GM12878 (cell line): ENCODE results near the gene HMGN1. TPM values are rescaled to one million over a fixed set of nuclear protein-coding genes. Genes with fewer than 3 reads are reported as not detected.

Experiments used
- ATAC-seq: fragments of 200-7000 bp; cut with Tn5 transposase; 3 replicates; pipeline ENCODE4 v1.9.1; 2020; ENCODE audit warnings: mild to moderate bottlenecking, moderate library complexity
- BruUV-seq: library from RNA; stranded (reverse); fragments of 400-500 nt; replicated peaks from 2 replicates; lab custom pipeline; 2021; lab: Mats Ljungman, UMichigan
- CTCF ChIA-PET: fragments of 300-600 bp; sonication (Branson Sonifier 250); formaldehyde crosslinking; extraction: SDS; loops from one replicate; lab custom pipeline; 2021; ENCODE audit warnings: inconsistent platforms; lab: Yijun Ruan, JAX
- POLR2A ChIA-PET: fragments of 350-600 bp; formaldehyde crosslinking; extraction: SDS; loops from one replicate; lab custom pipeline; 2021; ENCODE audit warnings: inconsistent platforms; lab: Charles Lee
- RAD21 ChIA-PET: fragments of 300-600 bp; sonication (Branson Sonifier 250); formaldehyde crosslinking; loops from one replicate; lab custom pipeline; 2023; ENCODE audit warnings: antibody characterized with exemption; ENCODE audit not compliant: unreplicated experiment; lab: Charles Lee
- SMC1A ChIA-PET: fragments of 300-600 bp; sonication (Branson Sonifier 250); formaldehyde crosslinking; loops from one replicate; lab custom pipeline; 2023; ENCODE audit not compliant: unreplicated experiment, uncharacterized antibody; lab: Charles Lee
- DNase-seq: peaks from one replicate; pipeline ENCODE4 v3.0.0-alpha.2; 2011; ENCODE audit warnings: low read depth, low spot score
- FAIRE-seq: peaks from 3 replicates; lab custom pipeline; 2011; peaks lifted over from hg19 to GRCh38; lab: Jason Lieb, UNC
- H2AFZ ChIP-seq: 2 replicates; pipeline ENCODE4 v1.6.0; 2011; ENCODE audit warnings: low read depth, low read length, control low read depth; ENCODE audit not compliant: control insufficient read depth
- H3K27ac ChIP-seq: 2 replicates; pipeline ENCODE4 v1.5.1; 2011; ENCODE audit warnings: control low read depth; ENCODE audit not compliant: control insufficient read depth, insufficient read depth
- H3K27me3 ChIP-seq, 2 experiments: replicated peaks in 1 of 2; 2 replicates each; pipeline versions ENCODE4 v1.6.0 to v1.6.1; 2011; ENCODE audit warnings: low read length in 1 of 2; ENCODE audit not compliant: control insufficient read depth in 2 of 2, insufficient read depth in 2 of 2
- H3K36me3 ChIP-seq, 2 experiments: 2 replicates each; pipeline ENCODE4 v1.5.1; 2011; ENCODE audit warnings: low read length in 1 of 2; ENCODE audit not compliant: control insufficient read depth in 2 of 2, insufficient read depth in 2 of 2
- H3K4me1 ChIP-seq: 2 replicates; pipeline ENCODE4 v1.6.1; 2011; ENCODE audit warnings: mild to moderate bottlenecking, low read length, moderate library complexity, mixed read lengths; ENCODE audit not compliant: control insufficient read depth, insufficient read depth
- H3K4me2 ChIP-seq: 2 replicates; pipeline ENCODE4 v1.6.0; 2011; ENCODE audit warnings: control low read depth; ENCODE audit not compliant: control insufficient read depth, insufficient read depth
- H3K4me3 ChIP-seq: fragments of 200-600 bp; sonication (generic); 2 replicates; pipeline ENCODE4 v1.5.1; 2016
- H3K79me2 ChIP-seq: 2 replicates; pipeline ENCODE4 v1.6.0; 2011; ENCODE audit warnings: low read length; ENCODE audit not compliant: control insufficient read depth, insufficient read depth
- H3K9ac ChIP-seq: 2 replicates; pipeline ENCODE4 v1.8.0; 2011; ENCODE audit warnings: low read length, control low read depth, mixed read lengths; ENCODE audit not compliant: control insufficient read depth, insufficient read depth
- H3K9me3 ChIP-seq: replicated peaks from 3 replicates; pipeline ENCODE4 v1.5.1; 2011; ENCODE audit warnings: mild to moderate bottlenecking, low read length; ENCODE audit not compliant: control insufficient read depth, insufficient read depth
- H4K20me1 ChIP-seq: 2 replicates; pipeline ENCODE4 v1.6.0; 2011; ENCODE audit not compliant: control insufficient read depth, insufficient read depth
- BCL3 ChIP-seq: IDR thresholded peaks from 2 replicates; pipeline ENCODE4 v1.6.1; 2011; ENCODE audit warnings: borderline replicate concordance, low read depth, mild to moderate bottlenecking, moderate library complexity, low read length; ENCODE audit not compliant: insufficient read depth, poor library complexity, severe bottlenecking
- BCLAF1 ChIP-seq: fragments of 450-650 bp; IDR thresholded peaks from 2 replicates; pipeline ENCODE4 v1.6.1; 2017; ENCODE audit warnings: antibody characterized with exemption, mild to moderate bottlenecking, moderate library complexity
- CBFB ChIP-seq: IDR thresholded peaks from 2 replicates; pipeline ENCODE4 v1.6.1; 2016; ENCODE audit warnings: antibody characterized with exemption, low read depth
- CREM ChIP-seq: IDR thresholded peaks from 2 replicates; pipeline ENCODE4 v1.6.1; 2014; ENCODE audit warnings: antibody characterized with exemption, low read depth
- E2F8 ChIP-seq: fragments of 450-650 bp; IDR thresholded peaks from 2 replicates; pipeline ENCODE4 v1.6.1; 2018; ENCODE audit warnings: mild to moderate bottlenecking, low read depth, moderate library complexity; ENCODE audit not compliant: partially characterized antibody
- GABPA ChIP-seq: IDR thresholded peaks from 2 replicates; pipeline ENCODE4 v1.6.1; 2014; ENCODE audit warnings: antibody characterized with exemption, low read depth, mild to moderate bottlenecking, inconsistent platforms
- HDAC2 ChIP-seq: fragments of 200-600 bp; sonication (generic); IDR thresholded peaks from 2 replicates; pipeline ENCODE4 v1.6.1; 2017
- IRF3 ChIP-seq: fragments of 450-650 bp; IDR thresholded peaks from 2 replicates; pipeline ENCODE4 v1.6.1; 2014; ENCODE audit warnings: mild to moderate bottlenecking
- MEF2B ChIP-seq: fragments of 450-650 bp; IDR thresholded peaks from 2 replicates; pipeline ENCODE4 v1.6.1; 2018; ENCODE audit warnings: mild to moderate bottlenecking, moderate library complexity; ENCODE audit not compliant: partially characterized antibody, poor library complexity, severe bottlenecking
- POLR2A ChIP-seq: IDR thresholded peaks from 2 replicates; pipeline ENCODE4 v1.6.1; 2011; ENCODE audit warnings: low read depth, mild to moderate bottlenecking, low read length
- POLR2AphosphoS2 ChIP-seq: IDR thresholded peaks from 2 replicates; pipeline ENCODE4 v1.6.1; 2011; ENCODE audit warnings: low read depth, mild to moderate bottlenecking, low read length, improper control_type of control experiment, moderate library complexity
- RUNX3 ChIP-seq: IDR thresholded peaks from 2 replicates; pipeline ENCODE4 v1.6.1; 2012; ENCODE audit warnings: low read length, inconsistent platforms
- SIX5 ChIP-seq: IDR thresholded peaks from 2 replicates; pipeline ENCODE4 v1.6.1; 2011; ENCODE audit warnings: mild to moderate bottlenecking, low read depth, low read length, moderate library complexity; ENCODE audit not compliant: severe bottlenecking
- STAT3 ChIP-seq: IDR thresholded peaks from 2 replicates; pipeline ENCODE4 v1.6.1; 2011; ENCODE audit warnings: low read depth, low read length, improper control_type of control experiment
- TAF1 ChIP-seq: IDR thresholded peaks from 2 replicates; pipeline ENCODE4 v1.6.1; 2011; ENCODE audit warnings: mild to moderate bottlenecking, low read depth, low read length, borderline replicate concordance
- TARDBP ChIP-seq: IDR thresholded peaks from 2 replicates; pipeline ENCODE4 v1.6.1; 2016; ENCODE audit warnings: borderline replicate concordance
- WGBS: methylation state at CpG from one replicate; pipeline ENCODE4 v1.1.6; 2016; ENCODE audit warnings: low lambda C conversion rate; ENCODE audit not compliant: insufficient replicate concordance, insufficient coverage; ENCODE audit errors: missing lambda C conversion rate; 5-methylcytosine and 5-hydroxymethylcytosine counted together
- in situ Hi-C: fragments of 300-500 bp; cut with MboI; formaldehyde crosslinking; loops from 9 replicates; pipeline ENCODE4 v1.14.3; 2018; ENCODE audit warnings: mixed read lengths
- intact Hi-C: fragments of 100-400 bp; cut with micrococcal nuclease; formaldehyde crosslinking; loops from one replicate; pipeline ENCODE4 v1.14.2; 2022; ENCODE audit not compliant: unreplicated experiment
- polyA plus RNA-seq, 11 experiments: library from polyadenylated mRNA; depleted of rRNA in 4 of 11; unstranded in 6 of 11; stranded (reverse) in 5 of 11; fragments of >200 nt; fragmentation: Nextera tagmentation in 4 of 11; fragmentation: Illumina TruSeq in 1 of 11; extraction: Ambion mirVana in 4 of 11; extraction: Trizol in 1 of 11; gene quantifications; 1 replicate in 1 of 11; 2 replicates in 10 of 11; pipeline versions ENCODE4 v1.2.1 to v1.2.3, GENCODE V29; 2011 to 2016; ENCODE audit warnings: inconsistent platforms in 2 of 11, missing spikeins in 2 of 11, low read depth in 1 of 11
- total RNA-seq, 4 experiments: library from RNA; depleted of rRNA in 3 of 4; stranded (reverse); fragments of >200 nt in 3 of 4; fragmentation: Illumina TruSeq in 1 of 4; extraction: Trizol in 1 of 4; gene quantifications; 2 replicates each; pipeline versions ENCODE4 v1.2.1 to v1.2.3, GENCODE V29; 2013 to 2021

HMGN1 gene
- total and polyA plus RNA-seq, 10 of the 15 experiments (the other 5 are each of a cell fraction or from before 2014, with no cell fraction given): 120 to 798 (median 396) TPM

- TF ChIP-seq MEF2B: no peak
These were observed 891 bp downstream of the HMGN1 start (continued) for GRCh38 chr21:39348040-39348354.

- DNase-seq (no peak), ATAC-seq (no peak), FAIRE-seq (no peak)
- 6% methylated on average over 10 of the region's 10 CpGs for WGBS
- H3K4me2 ChIP-seq: peak overlapping the region; percentile 82
- H3K36me3 ChIP-seq: peaks cover 0 to 23% of the 10 kb centered on the region in 2 experiments; a peak in 3 of 4 replicates
- H4K20me1 ChIP-seq: no peaks in the 10 kb centered on the region
- H3K79me2 ChIP-seq: peaks cover 36% of the 10 kb centered on the region
- H3K27me3 ChIP-seq: no peaks in the 10 kb centered on the region
- BruUV-seq: no TSS peak
- in situ Hi-C loops (no loop called here), intact Hi-C loops (no loop called here)
- H3K27ac ChIP-seq: peak overlapping the region; percentile 88
- H3K9me3 ChIP-seq: no peaks in the 10 kb centered on the region
- peak overlapping the region; percentile 91 for H3K4me3 ChIP-seq
- RAD21 ChIA-PET: interaction anchor here (1.2 to 2.0 kb wide), 3 partner anchors 30 to 33 kb away, joined by 3 to 8 read pairs (median 3); a partner anchor contains a TSS
- POLR2A ChIA-PET: interaction anchor here (1.7 to 3.2 kb wide), 3 partner anchors 32 to 164 kb away, joined by 6 to 12 read pairs (median 8); partner anchors contain the start of gene PSMG1
- CTCF ChIA-PET: interaction anchor here (0.6 to 3.8 kb wide), 6 partner anchors 17 to 94 kb away, joined by 3 to 24 read pairs (median 5); no protein-coding TSS in a partner anchor
- 0 out of 2 replicates have a peak, but pooled peaks cover 3% of the 10 kb centered on the region for H3K4me1 ChIP-seq
- peak overlapping the region; percentile 93 for H3K9ac ChIP-seq
- SMC1A ChIA-PET: interaction anchor here (0.5 to 1.7 kb wide), 5 partner anchors 9 to 167 kb away, joined by 3 to 6 read pairs (median 3); no protein-coding TSS in a partner anchor
- no peak overlapping the region for H2AFZ ChIP-seq
- no peak for TF ChIP-seq SIX5
- no peak for TF ChIP-seq POLR2A
- TF ChIP-seq RUNX3: no peak
- TF ChIP-seq POLR2AphosphoS2: no peak
- no peak for TF ChIP-seq TARDBP
- TF ChIP-seq BCLAF1: no peak
- TF ChIP-seq BCL3: no peak
- TF ChIP-seq TAF1: no peak
- TF ChIP-seq IRF3: no peak
- no peak for TF ChIP-seq E2F8
- no peak for TF ChIP-seq HDAC2
- TF ChIP-seq STAT3: no peak
- no peak for TF ChIP-seq CBFB
- no peak for TF ChIP-seq CREM
- no peak for TF ChIP-seq GABPA
These were observed 1.4 kb downstream of the HMGN1 start for GRCh38 chr21:39347537-39347936.
